KBM-7 (cell line): ENCODE measurements around the gene EMILIN2.
"Not testable (repeated sequence)": the region's sequence is repeated elsewhere in the genome, so short reads cannot be mapped to it uniquely, and the experiment has no call there.

ENCODE experiments used
- DNase-seq: peaks from one replicate; pipeline ENCODE4 v3.0.0-alpha.2; 2015
- in situ Hi-C: fragments of 300-500 bp; cut with MboI; formaldehyde crosslinking; loops from 2 replicates; pipeline ENCODE4 v1.14.3; 2020; ENCODE audit warnings: low sequenced_read_pairs, low pct_unique_long_range_greater_than_20kb, mixed read lengths

The EMILIN2 gene

DNA sequence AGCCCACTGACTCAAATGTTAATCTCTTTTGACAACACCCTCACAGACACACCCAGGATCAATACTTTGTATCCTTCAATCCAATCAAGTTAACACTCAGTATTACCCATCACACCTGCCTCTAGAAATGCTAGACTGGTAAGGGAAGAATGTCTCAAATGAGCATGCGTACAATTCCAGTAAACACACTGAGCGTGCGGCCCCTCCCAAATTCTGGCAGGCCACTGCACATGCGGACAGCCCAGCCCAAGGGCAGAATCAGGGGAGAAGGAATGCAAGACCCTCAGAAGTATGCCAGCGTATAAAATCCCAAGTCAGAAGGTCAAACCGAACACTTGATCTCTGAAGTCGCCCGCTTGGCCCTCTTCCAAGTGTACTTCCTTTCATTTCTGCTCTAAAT lies 7.6 kb upstream of the EMILIN2 start:
- no peak for DNase-seq
- in situ Hi-C loops = no loop called here

DNA sequence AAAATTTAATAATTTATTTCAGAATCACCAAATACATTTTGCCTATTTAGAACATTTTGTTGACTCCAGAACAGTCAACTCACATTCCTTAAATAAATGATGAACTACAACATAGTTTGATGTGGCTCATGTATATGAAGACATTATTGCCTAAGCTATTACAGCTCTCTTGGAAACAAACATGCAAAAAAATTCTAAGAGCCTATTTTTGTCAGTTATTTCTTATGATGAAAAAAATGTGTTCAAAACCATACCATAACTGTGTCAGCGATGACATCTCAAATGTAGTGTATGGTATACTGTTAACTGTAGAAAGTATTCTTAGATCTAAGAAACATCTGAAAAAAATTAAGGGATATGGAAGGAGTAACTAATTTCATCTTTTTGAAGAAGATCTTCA lies 6.3 kb upstream of the EMILIN2 start:
- no peak for DNase-seq
- in situ Hi-C loops = no loop called here

DNA sequence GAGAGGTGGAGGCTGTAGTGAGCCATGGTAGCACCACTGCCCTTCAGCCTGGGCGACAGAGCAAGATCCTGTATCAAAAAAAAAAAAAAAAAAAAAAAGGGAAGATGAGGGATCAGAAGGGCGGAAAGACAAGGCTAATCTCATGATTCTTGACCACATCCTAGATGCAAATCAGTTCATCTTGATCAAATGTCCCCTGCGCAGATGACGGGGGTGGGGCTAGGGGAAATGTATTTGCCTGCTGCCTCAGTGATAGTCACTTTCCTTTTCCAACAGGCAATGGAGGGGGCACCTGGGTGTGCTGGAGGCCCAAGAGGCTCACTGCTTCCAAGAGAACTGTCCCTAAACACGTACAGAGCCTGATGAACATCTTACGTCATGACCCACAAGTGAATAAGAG lies 3.7 kb upstream of the EMILIN2 start:
- peak; percentile 45 for DNase-seq
- in situ Hi-C loops = no loop called here

DNA sequence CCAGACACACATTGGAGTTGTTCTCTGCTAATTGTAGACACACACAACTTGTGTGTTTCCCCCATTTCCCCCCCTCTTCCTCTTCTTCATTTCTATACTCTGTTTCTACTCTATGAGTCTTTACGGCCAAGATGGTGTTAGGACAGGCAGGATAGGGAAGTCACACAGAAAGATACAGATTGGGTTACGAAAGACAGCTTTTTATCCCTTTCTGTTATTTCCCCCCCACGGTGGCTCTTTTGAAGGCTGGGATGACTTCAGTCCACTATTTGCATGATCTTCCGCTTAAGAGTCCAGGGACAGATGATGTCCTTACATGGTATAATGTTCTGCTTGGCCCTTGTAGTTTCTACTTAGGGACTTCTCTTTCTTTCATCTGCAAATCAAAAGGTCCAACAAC lies 1.6 kb upstream of the EMILIN2 start:
- peak; percentile 57 for DNase-seq
- in situ Hi-C loops = no loop called here

DNA sequence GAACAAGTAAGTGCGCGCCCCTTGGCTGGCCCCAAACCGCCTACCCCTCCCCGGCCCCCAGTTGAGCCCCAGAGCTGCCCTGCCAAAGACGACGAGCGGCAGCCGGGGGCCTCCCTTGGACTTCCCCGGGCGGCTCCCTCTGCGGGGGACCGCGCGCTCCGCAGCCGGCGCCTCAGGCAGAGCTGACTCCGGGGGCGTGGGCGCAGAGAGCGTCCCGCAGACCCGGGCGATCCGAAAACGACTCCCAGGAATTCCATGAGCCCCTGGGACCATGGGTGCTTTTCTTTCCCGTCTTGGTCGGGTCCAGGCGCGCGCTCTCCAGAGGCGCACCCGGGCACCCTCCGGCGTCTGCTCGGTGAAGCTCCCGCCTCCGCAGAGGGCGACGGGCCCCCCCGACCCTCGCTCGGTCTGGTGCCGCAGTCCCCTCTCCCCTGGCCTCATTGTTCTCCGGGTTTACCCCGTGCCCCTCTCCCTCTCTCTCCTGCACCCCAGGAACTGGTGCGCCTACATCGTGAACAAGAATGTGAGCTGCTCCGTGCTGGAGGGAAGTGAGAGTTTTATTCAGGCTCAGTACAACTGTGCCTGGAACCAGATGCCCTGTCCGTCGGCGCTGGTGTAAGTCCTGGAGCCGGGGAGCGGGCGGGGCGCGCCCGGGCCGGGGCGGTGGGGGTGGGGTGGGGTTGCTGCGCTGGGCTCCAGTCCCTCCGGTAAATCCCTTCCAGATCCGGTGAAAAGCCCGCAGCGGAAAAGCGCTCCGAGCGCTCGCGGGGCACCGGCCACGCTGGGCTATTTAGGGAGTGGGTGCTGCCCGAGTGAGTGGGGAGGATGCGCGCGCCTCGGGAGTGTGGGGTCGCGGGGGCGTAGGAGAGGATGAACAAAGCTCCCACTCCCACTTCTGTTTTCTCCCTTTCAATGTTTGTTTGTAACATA lies 776 bp downstream of the EMILIN2 start:
- DNase-seq = peak; percentile 21
- in situ Hi-C loops = no loop called here

DNA sequence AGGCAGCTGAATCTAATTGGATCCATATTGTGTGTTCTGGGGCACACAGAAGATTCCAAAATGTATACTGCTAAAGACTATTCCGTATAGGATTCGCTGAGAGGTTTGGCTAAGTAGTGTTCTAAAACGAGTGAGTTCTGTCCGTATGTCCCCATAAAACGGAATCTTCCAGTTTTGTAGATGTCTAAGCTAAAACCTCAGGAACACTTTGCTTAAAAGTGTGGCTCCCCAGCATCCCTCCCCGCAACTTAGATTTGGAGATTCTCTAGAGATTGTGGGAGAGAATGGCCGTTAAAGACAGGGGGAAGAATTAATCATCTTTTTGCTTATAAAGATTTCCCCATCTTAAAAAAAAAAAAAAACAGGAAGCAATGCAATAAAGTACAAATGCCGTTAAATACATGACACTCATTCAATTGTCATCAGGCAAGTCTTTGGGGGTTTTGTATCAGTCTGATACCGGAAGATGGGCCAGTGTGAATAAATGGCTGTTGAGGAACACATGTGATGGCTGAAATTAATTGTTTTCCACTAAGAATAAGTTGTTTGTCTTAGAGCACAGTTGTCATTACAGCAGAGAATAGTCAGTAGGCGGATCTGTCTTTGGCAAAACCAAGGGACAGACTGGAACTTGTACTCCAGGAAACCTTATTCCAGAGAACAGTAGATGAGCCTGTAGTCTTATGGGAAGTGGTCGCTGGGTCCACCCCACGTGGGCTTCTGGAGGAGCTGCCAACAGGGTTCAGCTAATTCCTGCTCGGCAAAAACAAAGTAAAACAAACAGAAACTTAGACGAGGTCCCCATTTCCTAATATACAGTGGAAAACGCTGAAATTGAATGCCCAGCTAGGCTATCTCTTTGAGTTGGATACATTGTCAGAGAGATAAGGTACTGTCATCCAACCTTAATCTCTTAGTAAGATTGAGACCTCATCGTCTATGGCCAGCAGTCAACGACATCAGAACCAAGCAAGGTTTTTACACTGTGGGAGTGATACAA lies 1.7 kb downstream of the EMILIN2 start:
- in situ Hi-C loops = no loop called here
- peak; percentile 52 for DNase-seq

DNA sequence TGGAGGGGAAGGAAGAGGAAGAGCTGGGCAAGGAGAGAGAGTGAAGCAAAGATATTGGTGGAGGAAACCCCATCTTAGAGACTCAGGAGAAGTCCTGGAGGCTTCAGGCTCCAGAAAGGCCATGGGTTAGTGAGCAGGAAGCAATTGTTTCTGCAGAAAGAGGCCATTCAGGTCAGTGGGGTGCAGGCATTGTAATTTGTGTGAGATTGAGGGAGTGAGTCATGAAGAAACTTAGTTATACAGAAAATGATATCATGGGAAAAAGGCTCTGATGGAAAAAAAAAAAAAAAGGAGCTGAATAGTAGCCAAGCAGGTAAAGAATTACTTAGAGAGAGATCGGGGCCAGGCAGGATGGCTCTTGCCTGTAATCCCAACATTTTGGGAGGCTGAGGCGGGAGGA lies 4.0 kb downstream of the EMILIN2 start:
- no peak for DNase-seq
- in situ Hi-C loops = no loop called here

DNA sequence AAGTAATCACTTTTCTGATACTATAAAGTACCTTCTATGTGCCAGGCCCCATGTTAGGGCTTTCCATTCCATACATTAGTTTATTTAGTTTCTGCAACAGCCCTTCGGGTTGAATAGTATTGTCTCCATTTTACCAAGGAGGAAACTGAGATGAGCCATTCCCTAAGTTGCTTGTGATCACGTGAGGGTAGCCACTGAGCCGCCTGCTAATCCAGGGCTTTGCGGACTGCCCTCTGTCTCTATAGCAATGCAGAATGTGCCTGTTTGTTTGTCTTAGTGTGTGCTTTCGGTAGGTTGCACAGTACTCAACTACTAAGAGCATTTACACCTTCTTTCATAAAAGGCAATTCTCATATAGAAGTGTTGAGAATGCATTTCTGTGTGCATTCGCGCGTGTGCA lies 5.0 kb downstream of the EMILIN2 start:
- in situ Hi-C loops = no loop called here

DNA sequence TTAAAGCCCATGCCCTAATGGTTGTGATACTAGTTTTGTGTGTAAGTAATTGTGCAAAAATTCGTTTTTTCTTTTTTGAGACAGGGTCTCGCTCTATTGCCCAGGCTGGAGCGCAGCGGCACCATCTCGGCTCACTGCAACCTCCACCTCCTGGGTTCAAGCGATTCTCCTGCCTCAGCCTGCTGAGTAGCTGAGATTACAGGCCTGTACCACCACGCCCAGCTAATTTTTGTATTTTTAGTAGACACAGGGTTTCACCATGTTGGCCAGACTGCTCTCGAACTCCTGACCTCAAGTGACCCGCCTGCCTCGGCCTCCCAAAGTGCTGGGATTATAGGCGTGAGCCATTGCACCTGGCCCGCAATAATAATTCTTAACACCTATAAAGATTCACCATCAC lies 5.7 kb downstream of the EMILIN2 start:
- in situ Hi-C loops, DNase-seq: not testable (repeated sequence)

More for the DNA sequence above, 5.0 kb downstream of the EMILIN2 start:
- DNase-seq = no peak

DNA sequence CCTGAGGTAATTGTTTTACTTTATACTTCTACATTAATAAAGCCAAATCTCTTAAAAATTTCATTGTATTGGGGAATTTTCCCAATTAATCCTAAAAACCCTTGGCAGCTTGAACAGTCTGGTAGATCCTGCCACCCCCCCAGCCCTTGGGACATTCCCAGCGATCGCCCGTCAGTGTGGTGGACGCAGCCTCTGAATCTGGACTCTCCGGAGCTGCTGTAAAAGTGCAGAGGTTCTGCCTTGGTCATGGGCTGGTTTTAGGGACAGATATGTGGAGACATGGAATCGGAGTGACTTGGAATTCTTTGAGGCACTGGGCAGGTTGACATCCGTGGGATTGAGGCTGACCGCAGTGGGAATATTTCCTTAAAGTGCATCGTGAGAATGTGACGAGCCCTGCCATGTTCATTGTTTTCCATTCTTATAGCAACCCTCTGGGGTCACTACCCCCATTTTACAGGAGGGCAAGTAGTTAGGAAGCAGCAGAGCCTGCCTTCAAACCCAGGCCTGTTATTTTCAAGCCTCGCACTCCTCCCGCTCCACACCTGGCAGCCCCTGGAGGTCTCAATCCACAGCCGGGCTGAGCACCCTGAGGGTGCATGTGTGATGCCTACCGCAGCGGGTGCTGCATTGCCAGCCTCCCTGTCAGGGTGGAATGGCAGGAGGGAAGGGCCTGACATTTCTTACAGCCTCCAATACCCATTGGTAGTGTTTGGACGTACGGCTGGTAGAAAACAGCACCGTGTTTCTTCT lies 6.5 kb downstream of the EMILIN2 start:
- DNase-seq = no peak
- in situ Hi-C loops = no loop called here

DNA sequence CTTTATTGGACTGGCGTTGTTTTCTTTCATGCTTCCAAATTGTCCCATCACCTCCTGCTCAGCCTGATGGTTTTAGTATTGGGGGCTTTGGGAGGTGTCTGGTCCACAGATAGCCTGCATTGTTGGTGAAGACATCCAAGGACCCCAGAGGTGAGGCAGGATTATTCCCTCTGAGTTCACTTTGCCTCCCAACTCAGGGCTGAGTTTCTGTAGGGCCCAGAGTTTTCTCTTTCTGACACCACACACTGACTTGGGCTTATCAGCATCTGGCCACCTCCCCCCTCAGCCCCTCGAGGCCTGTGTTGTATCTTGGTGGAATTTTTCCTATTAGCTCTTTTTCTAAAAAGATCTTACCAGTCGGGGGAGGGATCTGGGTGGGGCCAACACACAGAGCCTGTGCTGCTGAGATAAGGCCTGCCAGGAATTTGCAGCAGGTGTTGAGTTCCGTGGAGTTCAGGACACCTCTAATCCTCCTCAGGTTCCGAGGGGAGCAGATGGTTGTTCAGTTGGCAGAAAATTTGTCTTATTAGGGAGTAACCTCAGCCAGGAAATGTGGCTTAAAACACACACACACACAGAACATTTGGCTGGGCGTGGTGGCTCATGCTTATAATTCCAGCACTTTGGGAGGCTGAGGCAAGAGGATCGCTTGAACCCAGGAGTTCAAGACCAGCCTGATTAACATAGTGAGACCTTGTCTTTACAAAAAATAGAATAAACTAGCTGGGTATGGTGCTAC lies 7.3 kb downstream of the EMILIN2 start:
- DNase-seq = peak; percentile 51
- in situ Hi-C loops = no loop called here

DNA sequence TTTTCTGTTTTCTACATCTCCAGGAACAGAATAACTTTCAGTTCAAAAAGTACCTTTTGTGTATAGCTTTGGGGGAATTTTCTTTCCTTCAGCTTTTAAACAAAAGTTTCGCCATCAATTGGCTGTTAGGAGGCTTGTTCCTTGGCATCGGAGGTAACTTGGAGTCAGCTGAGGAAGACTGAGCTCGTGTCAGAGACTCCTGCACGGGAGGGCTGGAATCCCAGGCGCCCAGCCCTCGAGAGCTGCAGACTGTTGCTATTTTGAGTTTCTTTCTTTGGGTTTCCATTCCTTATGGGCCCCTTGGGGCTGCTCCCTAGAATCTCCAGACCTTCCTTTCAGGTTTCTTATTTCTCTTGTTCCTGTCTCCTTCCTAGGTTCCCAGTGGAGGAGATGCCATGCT lies 8.1 kb downstream of the EMILIN2 start:
- DNase-seq = no peak
- in situ Hi-C loops = no loop called here

DNA sequence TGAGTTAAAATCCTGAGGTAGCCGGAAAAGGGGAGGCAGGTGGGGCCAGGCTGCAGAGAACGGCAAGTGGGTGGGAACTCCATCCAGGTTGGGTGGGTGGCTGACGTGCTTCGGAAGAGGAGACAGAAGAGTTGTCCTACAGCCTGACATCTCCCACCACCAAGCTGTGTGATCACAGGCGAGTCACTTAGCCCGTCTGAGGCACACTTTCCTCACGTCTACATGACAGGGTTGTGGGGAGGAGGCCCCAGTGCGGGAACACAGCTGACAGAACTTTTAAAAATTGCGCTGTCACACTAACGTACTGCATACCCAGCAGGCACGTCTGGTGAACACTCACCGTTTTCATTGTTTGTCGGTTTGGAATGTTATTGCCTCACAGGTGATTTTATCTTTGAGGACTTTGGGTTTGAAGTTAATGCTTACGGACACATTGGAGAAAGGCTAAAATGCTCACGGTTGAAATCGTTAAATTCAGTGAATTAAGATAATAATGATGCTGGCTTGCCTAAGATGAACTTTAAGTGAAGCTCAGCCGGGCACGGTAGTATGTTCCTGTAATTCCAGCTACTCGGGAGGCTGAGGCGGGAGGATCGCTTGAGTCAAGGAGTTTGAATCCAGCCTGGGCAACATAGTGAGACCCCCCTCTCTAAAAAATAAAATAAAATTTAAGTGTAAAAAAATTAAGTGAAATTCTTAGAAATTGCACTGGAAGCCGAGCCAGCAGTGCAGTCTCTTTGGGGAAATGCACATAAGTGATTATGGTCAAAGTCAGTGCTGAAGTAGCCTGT lies 8.9 kb downstream of the EMILIN2 start:
- in situ Hi-C loops = no loop called here

DNA sequence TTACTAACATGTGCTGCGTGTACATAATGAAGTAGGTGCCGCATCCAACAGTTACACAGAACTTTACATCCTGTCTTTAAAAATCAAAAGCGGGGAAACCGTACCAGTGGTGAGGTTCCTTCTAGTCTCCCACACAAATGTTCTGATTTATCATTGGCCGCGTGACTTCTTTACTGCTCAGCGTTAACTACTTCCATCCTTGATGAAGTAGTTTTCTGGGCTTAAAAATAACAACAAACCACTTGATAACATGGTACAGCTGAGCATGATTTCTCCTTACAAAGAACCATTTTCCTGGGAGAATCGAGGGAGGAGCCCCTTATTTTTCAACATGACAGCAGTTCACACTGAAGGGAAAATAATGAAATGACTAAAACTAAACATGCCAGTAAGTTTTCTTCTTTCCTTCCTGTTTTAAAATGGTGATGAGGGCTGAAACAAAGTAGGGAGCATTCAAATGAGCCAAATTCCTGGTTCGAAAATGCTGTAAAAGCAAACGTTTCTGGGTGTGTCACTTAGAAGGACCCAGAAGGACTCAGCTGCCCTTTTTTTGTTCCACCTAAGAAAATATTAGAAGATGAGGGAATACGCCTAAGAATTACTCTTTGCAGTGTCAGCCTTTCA lies 9.9 kb downstream of the EMILIN2 start:
- DNase-seq = peak; percentile 9
- in situ Hi-C loops = no loop called here

More for the DNA sequence above, 8.9 kb downstream of the EMILIN2 start:
- no peak for DNase-seq

DNA sequence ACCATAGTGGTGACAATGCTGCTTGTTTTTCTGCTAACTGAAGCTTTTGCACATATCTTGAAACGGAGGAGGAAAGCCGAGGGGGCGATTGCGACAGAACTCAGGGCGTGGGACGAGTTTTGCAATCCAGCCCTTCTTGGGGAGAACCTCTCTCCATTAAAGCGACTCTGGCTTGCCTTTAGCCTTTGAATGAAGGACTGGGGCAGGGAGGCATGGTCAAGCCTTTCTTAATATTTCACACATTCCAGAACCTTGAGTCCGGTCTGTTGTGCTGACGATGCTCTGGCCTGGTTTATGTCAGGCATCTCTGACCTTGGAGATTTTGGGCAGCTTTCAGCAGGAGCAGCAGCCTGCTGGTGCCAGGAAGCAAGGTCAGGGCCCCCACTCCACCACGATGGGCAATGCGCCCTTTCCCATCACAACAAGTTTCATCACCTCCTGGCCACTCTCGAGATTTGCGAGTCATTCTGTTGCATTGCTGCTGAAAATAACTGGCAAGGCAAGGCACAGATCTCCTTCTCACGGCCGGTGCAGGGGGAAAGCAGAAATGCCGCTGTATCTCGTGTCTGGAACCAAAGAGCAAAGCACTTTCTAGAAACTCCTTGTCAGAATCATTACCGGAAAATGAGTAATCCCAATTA lies 10.8 kb downstream of the EMILIN2 start:
- in situ Hi-C loops = no loop called here
- DNase-seq = peak; percentile 54

DNA sequence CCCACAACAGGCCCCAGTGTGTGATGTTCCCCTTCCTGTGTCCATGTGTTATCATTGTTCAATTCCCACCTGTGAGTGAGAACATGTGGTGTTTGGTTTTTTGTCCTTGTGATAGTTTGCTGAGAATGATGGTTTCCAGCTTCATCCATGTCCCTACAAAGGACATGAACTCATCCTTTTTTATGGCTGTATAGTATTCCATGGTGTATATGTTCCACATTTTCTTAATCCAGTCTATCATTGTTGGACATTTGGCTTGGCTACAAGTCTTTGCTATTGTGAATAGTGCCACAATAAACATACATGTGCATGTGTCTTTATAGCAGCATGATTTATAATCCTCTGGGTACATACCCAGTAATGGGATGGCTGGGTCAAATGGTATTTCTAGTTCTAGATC lies 13.6 kb downstream of the EMILIN2 start:
- in situ Hi-C loops, DNase-seq: not testable (repeated sequence)

DNA sequence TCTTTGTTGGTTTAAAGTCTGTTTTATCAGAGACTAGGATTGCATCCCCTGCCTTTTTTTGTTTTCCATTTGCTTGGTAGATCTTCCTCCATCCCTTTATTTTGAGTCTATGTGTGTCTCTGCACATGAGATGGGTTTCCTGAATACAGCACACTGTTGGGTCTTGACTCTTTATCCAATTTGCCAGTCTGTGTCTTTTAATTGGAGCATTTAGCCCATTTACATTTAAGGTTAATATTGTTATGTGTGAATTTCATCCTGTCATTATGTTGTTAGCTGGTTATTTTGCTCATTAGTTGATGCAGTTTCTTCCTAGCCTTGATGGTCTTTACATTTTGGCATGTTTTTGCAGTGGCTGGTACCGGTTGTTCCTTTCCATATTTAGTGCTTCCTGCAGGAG lies 17.2 kb downstream of the EMILIN2 start:
- in situ Hi-C loops, DNase-seq: not testable (repeated sequence)
